Small intestine (tissue), 7 donors: ENCODE measurements around the gene CHST5. TPM values are rescaled to one million over a fixed set of nuclear protein-coding genes. Genes with fewer than 3 reads are reported as not detected.
"Not testable (repeated sequence)": the region's sequence is repeated elsewhere in the genome, so short reads cannot be mapped to it uniquely, and the experiment has no call there.

Experiments used
- DNase-seq, 2 donors: peaks; one replicate each; pipeline versions ENCODE4 v3.0.0 to v3.0.0-alpha.2; 2013
- FAIRE-seq: peaks from 2 replicates; lab custom pipeline; 2012; peaks lifted over from hg19 to GRCh38; lab: Jason Lieb, UNC
- H3K27ac ChIP-seq, 3 donors: one replicate each; pipeline ENCODE4 v1.5.1; 2013; ENCODE audit warnings: low read length in 2 of 3, mild to moderate bottlenecking in 2 of 3, control low read depth in 1 of 3, inconsistent platforms in 1 of 3, low read depth in 1 of 3, moderate library complexity in 1 of 3
- H3K27me3 ChIP-seq, 3 donors: one replicate each; pipeline ENCODE4 v1.6.1; 2013; ENCODE audit warnings: low read length in 3 of 3, inconsistent platforms in 1 of 3; ENCODE audit not compliant: control insufficient read depth in 3 of 3, insufficient read depth in 3 of 3
- H3K36me3 ChIP-seq, 3 donors: one replicate each; pipeline ENCODE4 v1.6.1; 2013; ENCODE audit warnings: low read length in 3 of 3, inconsistent platforms in 1 of 3, low read depth in 1 of 3, mild to moderate bottlenecking in 1 of 3, moderate library complexity in 1 of 3; ENCODE audit not compliant: control insufficient read depth in 3 of 3, insufficient read depth in 2 of 3
- H3K4me1 ChIP-seq, 3 donors: one replicate each; pipeline ENCODE4 v1.6.1; 2013; ENCODE audit warnings: low read length in 2 of 3, inconsistent platforms in 1 of 3, low read depth in 1 of 3, mild to moderate bottlenecking in 1 of 3, moderate library complexity in 1 of 3; ENCODE audit not compliant: control insufficient read depth in 3 of 3, insufficient read depth in 2 of 3
- H3K4me3 ChIP-seq, 3 donors: one replicate each; pipeline ENCODE4 v1.5.1; 2013; ENCODE audit warnings: low read length in 3 of 3, control low read depth in 1 of 3, inconsistent platforms in 1 of 3, low read depth in 1 of 3, mild to moderate bottlenecking in 1 of 3, moderate library complexity in 1 of 3
- H3K9me3 ChIP-seq, 2 donors: one replicate each; pipeline ENCODE4 v1.6.1; 2013; ENCODE audit warnings: low read depth in 1 of 2, low read length in 1 of 2; ENCODE audit not compliant: control insufficient read depth in 2 of 2, insufficient read depth in 1 of 2
- WGBS, 3 donors: extraction: QIAGEN DNeasy Blood & Tissue Kit; methylation state at CpG; one replicate each; pipeline ENCODE4 v1.1.7; 2013; 5-methylcytosine and 5-hydroxymethylcytosine counted together
- polyA plus RNA-seq, 4 donors: library from polyadenylated mRNA; stranded (reverse) in 3 of 4; unstranded in 1 of 4; fragments of 200-250 nt in 3 of 4; fragments of 120-200 nt in 1 of 4; gene quantifications; one replicate each; pipeline versions ENCODE4 v1.2.1 to v1.2.3, GENCODE V29; 2013
- donor health status: healthy with polysubstance abuse.
- donor health status: control.
- donor health status: control.
- donor health status: Bipolar disorder and iron deficiency.
- donor health status: healthy.

CHST5 gene
- polyA plus RNA-seq, 4 donors, result 21.2 to 37.7 (median 27.5) TPM

- H3K9me3 ChIP-seq, H3K27ac ChIP-seq, H3K36me3 ChIP-seq, DNase-seq, FAIRE-seq, H3K27me3 ChIP-seq, H3K4me3 ChIP-seq: not testable (repeated sequence)
- peaks cover 0 to 30% (median 2%) of the 10 kb centered on the region in 3 donors for H3K4me1 ChIP-seq
- no CpG with 5 or more reads among the region's 1 CpG for WGBS, 3 donors
These were observed 10.0 kb upstream of the CHST5 start for GRCh38 chr16:75545879-75546278.

GRCh38 chr16:75542462-75542861, 6.6 kb upstream of the CHST5 start:
- DNase-seq, result peak in 1 of 2 donors; percentile 69
- WGBS, 3 donors, result 27 to 67% (median 54%) methylated on average over 7 to 8 of the region's 8 CpGs
- H3K9me3 ChIP-seq, H3K4me3 ChIP-seq, H3K36me3 ChIP-seq, FAIRE-seq, H3K27me3 ChIP-seq: not testable (repeated sequence)
- Histone ChIP-seq H3K27ac (peak overlapping the region in 1 of 3 donors; percentile 43), H3K4me1 (peaks cover 2 to 51% (median 7%) of the 10 kb centered on the region in 3 donors)

DNA sequence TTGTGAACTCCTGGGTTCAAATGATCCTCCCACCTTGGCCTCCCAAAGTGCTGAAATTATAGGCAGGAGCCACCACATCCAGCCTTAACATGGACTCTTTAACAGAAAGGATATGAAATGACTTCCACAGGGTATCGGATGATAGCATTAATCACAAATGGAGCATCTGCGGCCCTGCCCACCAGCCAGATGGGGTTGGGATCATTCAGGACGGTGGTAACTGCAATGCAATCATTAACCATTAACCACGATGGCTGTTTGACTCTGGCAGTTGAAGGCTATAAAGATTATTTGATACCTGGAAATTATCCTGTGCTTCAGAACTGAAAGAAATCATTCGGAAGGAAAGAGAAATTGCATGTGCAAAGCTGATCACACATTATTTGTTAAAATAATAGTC, 5.3 kb upstream of the CHST5 start:
- Histone ChIP-seq H3K27ac (peak overlapping the region; percentile 37 to 78 (median 62)), H3K4me3 (no peak overlapping the region), H3K27me3 (no peaks in the 10 kb centered on the region), H3K9me3 (no peaks in the 10 kb centered on the region), H3K4me1 (peaks cover 2 to 54% (median 7%) of the 10 kb centered on the region in 3 donors), H3K36me3 (peaks cover 0 to 4% (median 0%) of the 10 kb centered on the region in 3 donors)
- DNase-seq (peak; percentile 87 to 94), FAIRE-seq (no peak)
- 22 to 66% (median 39%) methylated on average over 5 of the region's 5 CpGs for WGBS, 3 donors

- DNase-seq, H3K4me3 ChIP-seq, H3K27me3 ChIP-seq, H3K36me3 ChIP-seq, FAIRE-seq, H3K9me3 ChIP-seq: not testable (repeated sequence)
- H3K27ac ChIP-seq, result peak overlapping the region in 1 of 3 donors; percentile 17
- H3K4me1 ChIP-seq, result peaks cover 2 to 67% (median 5%) of the 10 kb centered on the region in 3 donors
- 45 to 78% (median 53%) methylated on average over 5 to 8 of the region's 10 CpGs for WGBS, 3 donors
These were observed 3.1 kb upstream of the CHST5 start for GRCh38 chr16:75538882-75539565.

GRCh38 chr16:75537776-75538175, 1.9 kb upstream of the CHST5 start:
- DNase-seq, result peak; percentile 56 to 75
- peak overlapping the region in 1 of 3 donors; percentile 7 for H3K27ac ChIP-seq
- peaks cover 2 to 55% (median 5%) of the 10 kb centered on the region in 3 donors for H3K4me1 ChIP-seq
- FAIRE-seq, result no peak
- H3K9me3 ChIP-seq, result no peaks in the 10 kb centered on the region
- no peaks in the 10 kb centered on the region for H3K27me3 ChIP-seq
- peaks cover 0 to 2% (median 0%) of the 10 kb centered on the region in 3 donors for H3K36me3 ChIP-seq
- 26 to 61% (median 38%) methylated on average over 4 of the region's 4 CpGs for WGBS, 3 donors
- no peak overlapping the region for H3K4me3 ChIP-seq

DNA sequence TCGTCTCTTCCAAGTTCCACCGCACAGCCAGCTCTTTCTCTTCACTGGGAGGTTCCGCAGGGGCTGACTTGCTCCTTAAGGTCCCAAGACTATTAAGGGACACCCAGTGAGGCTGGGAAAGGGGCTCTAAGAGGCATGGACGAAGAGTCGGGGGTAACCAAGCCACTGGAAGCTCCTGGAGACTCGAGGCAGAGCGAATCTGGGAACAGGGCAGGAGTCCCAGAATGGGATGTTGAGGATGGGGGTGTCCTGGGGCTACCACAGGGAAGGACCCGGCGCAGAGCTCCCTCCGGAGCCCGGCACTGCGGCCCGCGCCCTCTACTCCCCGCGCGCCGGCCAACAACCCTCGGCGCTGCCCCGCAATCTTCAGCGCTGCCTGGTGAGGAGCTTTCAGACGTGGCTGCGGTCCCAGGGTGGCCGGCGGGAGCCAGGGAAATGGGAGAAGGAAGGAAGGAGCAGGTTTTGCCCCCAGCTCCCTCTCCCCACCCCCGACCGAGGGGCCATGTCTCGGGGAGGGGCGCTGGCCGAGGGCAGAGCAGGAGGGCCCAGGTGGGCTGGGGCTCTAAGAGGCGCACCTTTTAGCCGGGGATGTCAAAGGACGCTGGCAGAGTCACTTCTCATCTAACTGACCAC, 581 bp downstream of the CHST5 start:
- no peak for FAIRE-seq
- Histone ChIP-seq H3K27ac (peak overlapping the region; percentile 57 to 92 (median 75)), H3K4me3 (peak overlapping the region; percentile 26 to 85 (median 38)), H3K9me3 (no peaks in the 10 kb centered on the region), H3K36me3 (peaks cover 2 to 10% (median 8%) of the 10 kb centered on the region in 3 donors), H3K27me3 (no peaks in the 10 kb centered on the region), H3K4me1 (peaks cover under 1 to 35% (median 4%) of the 10 kb centered on the region in 3 donors)
- DNase-seq, result no peak
- WGBS, 3 donors, result 12 to 64% (median 37%) methylated on average over 23 to 34 of the region's 34 CpGs

- Histone ChIP-seq H3K36me3 (peaks cover 5 to 16% (median 8%) of the 10 kb centered on the region in 3 donors), H3K27ac (peak overlapping the region; percentile 5 to 92 (median 75)), H3K9me3 (no peaks in the 10 kb centered on the region), H3K4me1 (peaks cover 0 to 30% (median 2%) of the 10 kb centered on the region in 3 donors), H3K27me3 (no peaks in the 10 kb centered on the region), H3K4me3 (peak overlapping the region; percentile 5 to 85 (median 38))
- no peak for FAIRE-seq
- DNase-seq, result no peak
- 19 to 65% (median 34%) methylated on average over 19 of the region's 19 CpGs for WGBS, 3 donors
These were observed 1.2 kb downstream of the CHST5 start for GRCh38 chr16:75534560-75535205.

GRCh38 chr16:75532791-75533190, 3.1 kb downstream of the CHST5 start:
- no peak for FAIRE-seq
- H3K9me3 ChIP-seq, result peaks cover 0 to 2% of the 10 kb centered on the region in 2 donors
- DNase-seq, result no peak
- WGBS, 3 donors, result 69 to 91% (median 71%) methylated on average over 2 of the region's 2 CpGs
- peaks cover 0 to 27% (median 0%) of the 10 kb centered on the region in 3 donors for H3K4me1 ChIP-seq
- H3K27ac ChIP-seq, result peak overlapping the region in 1 of 3 donors; percentile 48
- peaks cover 5 to 21% (median 8%) of the 10 kb centered on the region in 3 donors for H3K36me3 ChIP-seq
- peak overlapping the region in 1 of 3 donors; percentile 85 for H3K4me3 ChIP-seq
- H3K27me3 ChIP-seq, result no peaks in the 10 kb centered on the region
